Heart left ventricle (tissue), 16 donors: ENCODE measurements around the gene CASP8. TPM values are rescaled to one million over a fixed set of nuclear protein-coding genes. Genes with fewer than 3 reads are reported as not detected.

Source experiments
- ATAC-seq, 4 donors: fragments of 200-7000 bp; cut with Tn5 transposase; one replicate each; pipeline ENCODE4 v1.9.1; 2020 to 2022; ENCODE audit warnings: moderate library complexity in 4 of 4, mild to moderate bottlenecking in 3 of 4, moderate number of reproducible peaks in 1 of 4
- DNase-seq, 5 donors: peaks; one replicate each; pipeline ENCODE4 v3.0.0-alpha.2; 2020
- H3K27ac ChIP-seq, 12 donors: fragments of 200-600 bp; sonication (generic) in 4 of 12; one replicate each; pipeline versions ENCODE4 v1.5.0 to v1.8.0; 2016 to 2022; ENCODE audit warnings: mild to moderate bottlenecking in 2 of 12
- H3K27me3 ChIP-seq, 9 donors: fragments of 200-600 bp; sonication (generic) in 2 of 9; one replicate each; pipeline versions ENCODE4 v1.5.1 to v1.8.0; 2016 to 2022; ENCODE audit warnings: mild to moderate bottlenecking in 3 of 9
- H3K36me3 ChIP-seq, 9 donors: fragments of 200-600 bp; sonication (generic) in 2 of 9; one replicate each; pipeline versions ENCODE4 v1.5.0 to v1.8.0; 2018 to 2022; ENCODE audit warnings: mild to moderate bottlenecking in 2 of 9
- H3K4me1 ChIP-seq, 12 donors: fragments of 200-600 bp; sonication (generic) in 4 of 12; one replicate each; pipeline versions ENCODE4 v1.5.0 to v1.8.0; 2016 to 2022; ENCODE audit warnings: mild to moderate bottlenecking in 3 of 12
- H3K4me3 ChIP-seq, 12 donors: fragments of 200-600 bp; sonication (generic) in 4 of 12; one replicate each; pipeline versions ENCODE4 v1.5.0 to v1.8.0; 2017 to 2022; ENCODE audit warnings: mild to moderate bottlenecking in 9 of 12, moderate library complexity in 4 of 12
- H3K9me3 ChIP-seq, 12 donors: fragments of 200-600 bp; sonication (generic) in 4 of 12; one replicate each; pipeline versions ENCODE4 v1.5.0 to v1.8.0; 2016 to 2022; ENCODE audit warnings: mild to moderate bottlenecking in 1 of 12
- CTCF ChIP-seq, 12 donors: fragments of 200-600 bp; sonication (generic) in 4 of 12; IDR thresholded peaks; one replicate each; pipeline versions ENCODE4 v1.5.0 to v1.8.0; 2018 to 2022; ENCODE audit warnings: antibody characterized with exemption in 12 of 12, mild to moderate bottlenecking in 5 of 12
- POLR2A ChIP-seq, 2 donors: fragments of 450-650 bp; IDR thresholded peaks; one replicate each; pipeline ENCODE4 v1.6.1; 2017; ENCODE audit warnings: antibody characterized with exemption in 2 of 2, mild to moderate bottlenecking in 2 of 2, moderate library complexity in 2 of 2
- WGBS, 4 donors: extraction: QIAGEN DNeasy Blood & Tissue Kit in 2 of 4; methylation state at CpG; one replicate each; pipeline versions ENCODE4 v1.1.5 to v1.1.7; 2013 to 2018; 5-methylcytosine and 5-hydroxymethylcytosine counted together
- intact Hi-C, 10 donors: fragments of 100-400 bp; cut with DNase I; formaldehyde crosslinking; loops; one replicate each; pipeline versions ENCODE4 v1.11.1 to v1.14.2; 2022
- polyA plus RNA-seq, 2 donors: library from polyadenylated mRNA; stranded (reverse); fragments of 200-250 nt; gene quantifications; one replicate each; pipeline ENCODE4 v1.2.3, GENCODE V29; 2013
- total RNA-seq, 9 donors: library from RNA; depleted of rRNA in 2 of 9; stranded (reverse); fragments of >200 nt in 2 of 9; fragmentation: NEBNext Ultra II Directional in 3 of 9; extraction: Animal tissue kit (Norgen Biotek cat#: 25700) in 3 of 9; gene quantifications; one replicate each; pipeline versions ENCODE4 v1.1.0 to v1.2.4, GENCODE V29; 2016 to 2023
- donor health status: ischemic (EF 13 %, LVEDD 7.1; RV severe dilation, severe dysfunction).
- donor health status: healthy with polysubstance abuse.
- donor health status: DM: no; HTN: yes; CAD: no.
- donor health status: DM: no; HTN: no; CAD: no.
- donor health status: ischemic (EF 25% LVEDD 6.9; RV normal size, moderate dysfunction).
- donor health status: ischemic (EF 25% LVEDD 5.7; RV mildly dilated, moderate dysfunction).
- donor health status: healthy.
- donor health status: DM: yes; HTN: yes; CAD: no.
- donor health status: ischemic (EF 35%, LVEDD 5.7; RV mildly dilated, moderate dysfunction).
- donor health status: nonischemic (EF 11% LVEDD 7.7; RV severe dilation, severe dysfunction).
- donor health status: DM: yes; HTN: yes; CAD: no.
- donor health status: PGD.
- donor health status: ischemic (EF 29% LVEDD 5.4; RV normal size, mild dysfunction).
- donor health status: nonischemic (EF 23%, LVEDD 6.1; RV moderate dilation, normal function).

CASP8 gene
- total and polyA plus RNA-seq, 11 donors = 1.8 to 15.7 (median 2.9) TPM

- no peak for ATAC-seq
- intact Hi-C loops = loop anchor here in 1 of 10 donors (10.0 kb wide), 1 partner anchor 209 kb away; no protein-coding TSS in a partner anchor
- Histone ChIP-seq H3K4me1 (peaks cover 0 to 67% (median 4%) of the 10 kb centered on the region in 12 donors), H3K4me3 (no peak overlapping the region), H3K27me3 (no peaks in the 10 kb centered on the region), H3K27ac (peak overlapping the region in 1 of 12 donors; percentile 97), H3K9me3 (no peaks in the 10 kb centered on the region), H3K36me3 (no peaks in the 10 kb centered on the region)
- WGBS, 4 donors = 78 to 100% (median 96%) methylated on average over 3 of the region's 3 CpGs
- TF ChIP-seq POLR2A (IDR thresholded peaks at IDR 0.05) = no peak
- no peak for TF ChIP-seq CTCF (IDR thresholded peaks at IDR 0.05)
- DNase-seq = no peak
These were observed 4.3 kb upstream of the CASP8 start for GRCh38 chr2:201256082-201256481.

GRCh38 chr2:201257381-201257955 is 2.9 kb upstream of the CASP8 start:
- TF ChIP-seq CTCF (IDR thresholded peaks at IDR 0.05) (peak in 2 of 12 donors; percentile 2 to 7), POLR2A (IDR thresholded peaks at IDR 0.05) (no peak)
- H3K4me1 ChIP-seq = peaks cover 0 to 79% (median 4%) of the 10 kb centered on the region in 12 donors
- H3K36me3 ChIP-seq = no peaks in the 10 kb centered on the region
- WGBS, 4 donors = 43 to 52% (median 51%) methylated on average over 12 of the region's 12 CpGs
- H3K27me3 ChIP-seq = no peaks in the 10 kb centered on the region
- ATAC-seq (peak; percentile 41 to 77 (median 67)), DNase-seq (peak; percentile 31 to 65 (median 35))
- intact Hi-C loops = loop anchor here in 1 of 10 donors (10.0 kb wide), 1 partner anchor 207 kb away; no protein-coding TSS in a partner anchor
- H3K9me3 ChIP-seq = no peaks in the 10 kb centered on the region
- peak overlapping the region; percentile 52 to 97 (median 84) for H3K27ac ChIP-seq
- H3K4me3 ChIP-seq = peak overlapping the region; percentile 16 to 73 (median 60)

- ATAC-seq (peak; percentile 52 to 84 (median 78)), DNase-seq (peak; percentile 60 to 76 (median 67))
- Histone ChIP-seq H3K27ac (peak overlapping the region; percentile 52 to 97 (median 84)), H3K27me3 (no peaks in the 10 kb centered on the region), H3K36me3 (no peaks in the 10 kb centered on the region), H3K4me3 (peak overlapping the region; percentile 16 to 73 (median 60)), H3K4me1 (peaks cover 0 to 79% (median 4%) of the 10 kb centered on the region in 12 donors), H3K9me3 (no peaks in the 10 kb centered on the region)
- intact Hi-C loops = loop anchor here in 2 of 10 donors (1.0 to 10.0 kb wide), 2 partner anchors 19 to 207 kb away; no protein-coding TSS in a partner anchor
- WGBS, 4 donors = 11 to 14% (median 13%) methylated on average over 10 of the region's 10 CpGs
- no peak for TF ChIP-seq POLR2A (IDR thresholded peaks at IDR 0.05)
- no peak for TF ChIP-seq CTCF (IDR thresholded peaks at IDR 0.05)
These were observed 2.2 kb upstream of the CASP8 start for GRCh38 chr2:201257956-201258665.
